Astrocyte of the cerebellum (primary cell): ENCODE results near the gene IER5L.

Experiments
- DNase-seq: peaks from one replicate; pipeline ENCODE4 v3.0.0-alpha.2; 2011; ENCODE audit warnings: low read depth
- H3K4me3 ChIP-seq: 2 replicates; pipeline ENCODE4 v1.5.1; 2011; ENCODE audit warnings: mild to moderate bottlenecking, low read depth, low read length, moderate library complexity
- CTCF ChIP-seq: IDR thresholded peaks from 2 replicates; pipeline ENCODE4 v1.5.1; 2012; ENCODE audit warnings: low read length, low read depth, moderate library complexity, mild to moderate bottlenecking; ENCODE audit errors: missing control alignments
- in situ Hi-C: cut with HindIII; loops from 2 replicates; pipeline ENCODE4 v1.10.0; 2017; ENCODE audit warnings: low sequenced_read_pairs

Gene IER5L

GRCh38 chr9:129161534-129161837 is 16.6 kb downstream of the IER5L start:
- no peak for DNase-seq
- in situ Hi-C loops: no loop called here
- no peak overlapping the region for H3K4me3 ChIP-seq

GRCh38 chr9:129160712-129161533 is 17.1 kb downstream of the IER5L start:
- H3K4me3 ChIP-seq: no peak overlapping the region
- in situ Hi-C loops: no loop called here
- DNase-seq: no peak
- no peak for TF ChIP-seq CTCF

More at GRCh38 chr9:129161534-129161837, 16.6 kb downstream of the IER5L start:
- no peak for TF ChIP-seq CTCF

- H3K4me3 ChIP-seq: no peak overlapping the region
- no peak for TF ChIP-seq CTCF
- no peak for DNase-seq
- in situ Hi-C loops: no loop called here
Measured at GRCh38 chr9:129156163-129156562, 21.9 kb downstream of the IER5L start.

GRCh38 chr9:129154866-129155477 is 23.1 kb downstream of the IER5L start:
- in situ Hi-C loops: no loop called here
- TF ChIP-seq CTCF: no peak
- H3K4me3 ChIP-seq: no peak overlapping the region
- no peak for DNase-seq

GRCh38 chr9:129151469-129151868 is 26.6 kb downstream of the IER5L start:
- no peak for DNase-seq
- H3K4me3 ChIP-seq: no peak overlapping the region
- no peak for TF ChIP-seq CTCF
- in situ Hi-C loops: no loop called here

GRCh38 chr9:129150672-129151211 is 27.3 kb downstream of the IER5L start:
- H3K4me3 ChIP-seq: no peak overlapping the region
- TF ChIP-seq CTCF: no peak
- no peak for DNase-seq
- in situ Hi-C loops: no loop called here
